Lung (tissue), 12 donors: ENCODE data around the gene PCYT2. TPM values are rescaled to one million over a fixed set of nuclear protein-coding genes. Genes with fewer than 3 reads are reported as not detected.
A peak's percentile ranks its signal among the peaks of the same experiment; 100 is the strongest.

Source experiments
- ATAC-seq: fragments of 200-7000 bp; cut with Tn5 transposase; one replicate; pipeline ENCODE4 v1.9.1; 2020; ENCODE audit warnings: moderate number of reproducible peaks; ENCODE audit not compliant: insufficient read depth, low FRiP score
- DNase-seq, 3 donors: peaks; one replicate each; pipeline ENCODE4 v3.0.0-alpha.2; 2013 to 2017
- H3K27ac ChIP-seq, 2 donors: one replicate each; pipeline ENCODE4 v1.5.1; 2013; ENCODE audit warnings: mild to moderate bottlenecking in 2 of 2, moderate library complexity in 2 of 2, control low read depth in 1 of 2, inconsistent platforms in 1 of 2, low read depth in 1 of 2, low read length in 1 of 2
- H3K27me3 ChIP-seq, 3 donors: one replicate each; pipeline ENCODE4 v1.5.1; 2013; ENCODE audit warnings: low read length in 2 of 3; ENCODE audit not compliant: control insufficient read depth in 3 of 3, insufficient read depth in 3 of 3
- H3K36me3 ChIP-seq, 4 donors: one replicate each; pipeline ENCODE4 v1.5.1; 2013; ENCODE audit warnings: low read length in 4 of 4, mild to moderate bottlenecking in 1 of 4, moderate library complexity in 1 of 4; ENCODE audit not compliant: control insufficient read depth in 4 of 4, insufficient read depth in 4 of 4
- H3K4me1 ChIP-seq, 5 donors: one replicate each; pipeline ENCODE4 v1.5.1; 2013; ENCODE audit warnings: low read length in 5 of 5, mild to moderate bottlenecking in 2 of 5, moderate library complexity in 1 of 5; ENCODE audit not compliant: control insufficient read depth in 5 of 5, insufficient read depth in 5 of 5
- H3K4me3 ChIP-seq: one replicate; pipeline ENCODE4 v1.5.1; 2013; ENCODE audit warnings: mild to moderate bottlenecking, control low read depth, moderate library complexity
- H3K9ac ChIP-seq, 2 donors: one replicate each; pipeline ENCODE4 v1.5.1; 2013; ENCODE audit warnings: low read length in 2 of 2, control low read depth in 1 of 2; ENCODE audit not compliant: insufficient read depth in 1 of 2
- H3K9me3 ChIP-seq, 4 donors: one replicate each; pipeline ENCODE4 v1.5.1; 2013; ENCODE audit warnings: low read length in 3 of 4, mild to moderate bottlenecking in 1 of 4, moderate library complexity in 1 of 4; ENCODE audit not compliant: control insufficient read depth in 4 of 4, insufficient read depth in 3 of 4
- WGBS, 2 donors: extraction: QIAGEN DNeasy Blood & Tissue Kit; methylation state at CpG; one replicate each; pipeline ENCODE4 v1.1.7; 2013; 5-methylcytosine and 5-hydroxymethylcytosine counted together
- polyA plus RNA-seq, 2 donors: library from polyadenylated mRNA; stranded (reverse); fragments of 200-250 nt; gene quantifications; one replicate each; pipeline ENCODE4 v1.2.1, GENCODE V29; 2013
- total RNA-seq, 2 donors: library from RNA; depleted of rRNA in 1 of 2; stranded (reverse); fragments of >200 nt in 1 of 2; gene quantifications; one replicate each; pipeline ENCODE4 v1.2.1, GENCODE V29; 2014 to 2021
- TF ChIP-seq, protein P1 (sequence below): IDR thresholded peaks from 2 replicates; pipeline ENCODE4 v1.5.1; 2012; ENCODE audit warnings: mild to moderate bottlenecking; ENCODE audit errors: control extremely low read depth, extremely low read depth
- donor health status: control.
- donor health status: control.
- donor health status: Bipolar disorder and iron deficiency.
- donor health status: healthy.
- donor health status: DM: yes; HTN: yes; CAD: no.

The PCYT2 gene
- total and polyA plus RNA-seq, 4 donors: 23.0 to 91.6 (median 67.5) TPM

DNA sequence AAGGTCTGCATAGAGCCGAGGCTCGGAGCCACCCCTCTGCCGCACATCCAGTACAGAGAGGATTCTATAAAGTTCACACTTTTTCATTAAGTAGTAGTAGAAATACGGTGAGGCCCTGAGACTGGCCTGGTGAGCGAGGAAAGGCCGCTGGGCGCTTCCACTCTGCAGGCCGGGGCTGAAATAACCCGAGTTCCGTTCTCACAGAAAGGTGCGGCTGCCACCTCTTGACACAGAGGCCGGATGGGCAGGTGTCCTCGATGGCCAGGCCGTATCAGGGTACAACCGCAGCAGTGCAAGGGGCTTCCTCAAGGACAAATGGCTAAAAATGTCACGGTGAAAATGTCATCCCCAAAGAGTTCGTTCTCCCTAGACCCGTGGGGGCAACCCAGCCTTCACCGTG lies 770 bp upstream of the PCYT2 start:
- Histone ChIP-seq H3K9me3 (no peaks in the 10 kb centered on the region), H3K36me3 (peaks cover 5 to 57% (median 13%) of the 10 kb centered on the region in 4 donors), H3K27ac (peak overlapping the region in 1 of 2 donors; percentile 2), H3K27me3 (no peaks in the 10 kb centered on the region), H3K4me3 (no peak overlapping the region), H3K4me1 (peaks cover 0 to 13% (median 7%) of the 10 kb centered on the region in 5 donors), H3K9ac (no peak overlapping the region)
- WGBS, 2 donors: 84 to 86% methylated on average over 19 of the region's 19 CpGs
- TF ChIP-seq, protein P1, sequence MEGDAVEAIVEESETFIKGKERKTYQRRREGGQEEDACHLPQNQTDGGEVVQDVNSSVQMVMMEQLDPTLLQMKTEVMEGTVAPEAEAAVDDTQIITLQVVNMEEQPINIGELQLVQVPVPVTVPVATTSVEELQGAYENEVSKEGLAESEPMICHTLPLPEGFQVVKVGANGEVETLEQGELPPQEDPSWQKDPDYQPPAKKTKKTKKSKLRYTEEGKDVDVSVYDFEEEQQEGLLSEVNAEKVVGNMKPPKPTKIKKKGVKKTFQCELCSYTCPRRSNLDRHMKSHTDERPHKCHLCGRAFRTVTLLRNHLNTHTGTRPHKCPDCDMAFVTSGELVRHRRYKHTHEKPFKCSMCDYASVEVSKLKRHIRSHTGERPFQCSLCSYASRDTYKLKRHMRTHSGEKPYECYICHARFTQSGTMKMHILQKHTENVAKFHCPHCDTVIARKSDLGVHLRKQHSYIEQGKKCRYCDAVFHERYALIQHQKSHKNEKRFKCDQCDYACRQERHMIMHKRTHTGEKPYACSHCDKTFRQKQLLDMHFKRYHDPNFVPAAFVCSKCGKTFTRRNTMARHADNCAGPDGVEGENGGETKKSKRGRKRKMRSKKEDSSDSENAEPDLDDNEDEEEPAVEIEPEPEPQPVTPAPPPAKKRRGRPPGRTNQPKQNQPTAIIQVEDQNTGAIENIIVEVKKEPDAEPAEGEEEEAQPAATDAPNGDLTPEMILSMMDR: no peak
- ATAC-seq (no peak), DNase-seq (no peak)

DNA sequence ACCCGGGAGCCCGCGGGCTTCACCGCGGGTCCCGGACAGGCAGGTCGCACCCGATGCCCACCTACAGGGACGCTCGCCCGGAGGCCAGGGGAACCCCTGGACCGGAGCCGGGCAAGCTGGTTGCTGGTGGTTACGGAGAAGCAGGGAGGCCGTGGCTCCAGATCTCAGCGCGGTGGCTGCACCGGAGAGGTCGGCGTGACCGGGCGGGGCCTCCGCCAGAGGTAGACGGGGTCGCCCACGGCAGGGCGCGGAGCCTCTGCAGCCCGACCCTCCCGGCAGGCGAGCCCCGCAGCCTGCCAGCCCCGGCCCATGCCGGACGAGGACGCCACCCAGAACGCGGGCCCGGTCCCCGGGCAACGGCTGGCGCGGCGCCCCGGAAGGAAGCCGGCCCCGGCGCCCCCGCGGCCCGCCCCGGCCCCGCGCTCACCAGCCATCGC lies 341 bp downstream of the PCYT2 start:
- ATAC-seq (no peak), DNase-seq (no peak)
- H3K9ac ChIP-seq: no peak overlapping the region

DNA sequence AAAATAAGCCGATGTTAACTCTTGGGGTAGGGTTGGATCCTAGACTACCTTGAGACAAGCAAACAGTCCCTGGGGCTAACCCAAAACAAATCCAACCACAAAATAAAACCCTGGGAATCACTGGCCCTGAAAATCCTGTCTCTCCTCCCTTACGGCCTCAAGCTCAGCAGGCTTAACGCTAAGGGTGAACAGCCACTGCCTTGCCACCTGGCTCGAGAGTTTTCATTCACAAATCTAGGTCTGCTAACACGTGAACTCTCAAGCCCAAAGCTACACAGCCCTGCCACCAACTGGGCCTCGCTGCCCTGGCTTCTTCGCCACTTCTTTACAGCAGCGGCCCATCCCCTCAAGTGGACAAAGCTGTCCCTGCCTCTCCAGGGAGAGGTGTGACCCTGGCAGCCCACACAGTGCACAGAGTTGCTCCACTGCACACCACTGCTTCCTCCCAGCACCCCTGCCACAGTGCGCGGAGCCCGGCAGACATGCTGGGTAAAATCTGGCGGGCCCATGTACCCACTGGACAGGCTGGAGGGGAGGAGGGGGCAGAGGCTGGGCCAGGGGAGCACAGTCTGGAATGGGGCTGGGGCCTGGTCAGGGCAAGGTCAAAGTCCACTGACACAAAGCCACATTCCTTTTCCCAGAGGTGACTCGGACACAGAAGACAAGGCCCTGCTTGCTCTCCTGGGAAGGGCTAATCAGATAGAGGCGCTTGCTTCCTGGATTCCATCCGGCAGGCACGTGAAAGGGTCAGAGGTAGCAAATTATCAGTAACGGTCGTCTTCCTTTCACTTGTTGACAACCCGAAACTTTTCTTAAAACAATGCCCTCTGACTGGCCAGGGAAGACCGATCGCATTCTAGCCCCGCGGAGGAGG lies 996 bp downstream of the PCYT2 start:
- no peak overlapping the region for H3K9ac ChIP-seq
- H3K4me1 ChIP-seq: peaks cover 0 to 9% (median 5%) of the 10 kb centered on the region in 5 donors
- TF ChIP-seq, protein P1: no peak
- peak overlapping the region; percentile 76 for H3K4me3 ChIP-seq
- DNase-seq: no peak
- H3K9me3 ChIP-seq: no peaks in the 10 kb centered on the region
- H3K36me3 ChIP-seq: peaks cover 5 to 60% (median 13%) of the 10 kb centered on the region in 4 donors
- 36 to 37% methylated on average over 23 of the region's 23 CpGs for WGBS, 2 donors
- ATAC-seq: no peak
- peak overlapping the region in 1 of 2 donors; percentile 77 for H3K27ac ChIP-seq
- H3K27me3 ChIP-seq: no peaks in the 10 kb centered on the region

More for the DNA sequence above, 341 bp downstream of the PCYT2 start:
- Histone ChIP-seq H3K27ac (peak overlapping the region; percentile 62 to 77), H3K27me3 (no peaks in the 10 kb centered on the region), H3K36me3 (peaks cover 5 to 64% (median 13%) of the 10 kb centered on the region in 4 donors), H3K4me3 (peak overlapping the region; percentile 76), H3K4me1 (peaks cover 0 to 9% (median 5%) of the 10 kb centered on the region in 5 donors), H3K9me3 (no peaks in the 10 kb centered on the region)
- TF ChIP-seq, protein P1: no peak
- 0% methylated on average over 30 to 55 of the region's 55 CpGs for WGBS, 2 donors
